Tibial nerve (tissue), 3 donors: Measurements from ENCODE around the gene ZFR.

Source experiments
- EP300 ChIP-seq, 2 donors: sonication (generic); formaldehyde crosslinking; IDR thresholded peaks; one replicate each; pipeline ENCODE4 v1.6.1; 2017; ENCODE audit warnings: antibody characterized with exemption in 2 of 2, mild to moderate bottlenecking in 1 of 2
- POLR2A ChIP-seq, 2 donors: fragments of 450-650 bp; IDR thresholded peaks; one replicate each; pipeline ENCODE4 v1.6.1; 2017; ENCODE audit warnings: antibody characterized with exemption in 2 of 2, mild to moderate bottlenecking in 2 of 2, moderate library complexity in 2 of 2

DNA sequence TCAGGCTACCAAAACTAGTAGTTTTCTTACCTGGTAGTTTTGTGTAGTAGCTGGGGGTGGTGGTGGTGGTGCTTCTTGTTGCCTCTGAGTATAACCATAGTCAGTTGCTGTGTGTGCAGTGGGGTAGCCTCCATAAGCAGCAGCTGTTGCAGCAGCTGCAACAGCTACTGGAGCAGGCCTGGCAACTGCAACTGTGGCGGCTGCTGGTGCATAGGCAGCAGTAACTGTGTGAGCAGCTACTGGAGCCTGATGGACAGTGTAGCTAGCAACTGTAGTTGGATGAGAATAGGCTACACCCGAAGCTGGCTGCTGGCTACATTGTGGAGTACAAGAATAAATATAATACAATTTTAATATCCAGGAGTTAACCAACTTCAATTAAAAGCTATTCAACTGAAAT is 24.7 kb downstream of the ZFR start:
- no peak for TF ChIP-seq POLR2A (IDR thresholded peaks at IDR 0.05)
- no peak for TF ChIP-seq EP300 (IDR thresholded peaks at IDR 0.05)
